Transverse colon (tissue), 3 donors: ENCODE measurements around the gene ZFAND4.

ENCODE experiments used
- CTCF ChIP-seq, 5 experiments: fragments of 200-600 bp in 3 of 5; fragments of 450-650 bp in 2 of 5; sonication (generic) in 3 of 5; IDR thresholded peaks; 1 replicate in 2 of 5; 2 replicates in 3 of 5; pipeline ENCODE4 v1.5.1; 2016 to 2017; ENCODE audit warnings: antibody characterized with exemption in 5 of 5, inconsistent platforms in 3 of 5, mild to moderate bottlenecking in 2 of 5, moderate library complexity in 1 of 5
- EP300 ChIP-seq: sonication (generic); formaldehyde crosslinking; IDR thresholded peaks from one replicate; pipeline ENCODE4 v1.6.1; 2017; ENCODE audit warnings: antibody characterized with exemption, low read depth
- POLR2A ChIP-seq: fragments of 450-650 bp; IDR thresholded peaks from one replicate; pipeline ENCODE4 v1.6.1; 2016; ENCODE audit warnings: antibody characterized with exemption, mild to moderate bottlenecking, moderate library complexity

GRCh38 chr10:45569471-45569870, 103.1 kb downstream of the ZFAND4 start:
- TF ChIP-seq POLR2A (no peak), EP300 (no peak), CTCF (IDR thresholded peaks at IDR 0.05) (no peak)
